Muscle of back (tissue), 11 donors: ENCODE measurements around the gene CCNDBP1. TPM values are rescaled to one million over a fixed set of nuclear protein-coding genes. Genes with fewer than 3 reads are reported as not detected.
"Not testable (repeated sequence)": the region's sequence is repeated elsewhere in the genome, so short reads cannot be mapped to it uniquely, and the experiment has no call there.

ENCODE experiments used
- DNase-seq, 3 donors: peaks; one replicate each; pipeline versions ENCODE4 v3.0.0 to v3.0.0-alpha.2; 2013
- polyA plus RNA-seq, 10 donors: library from polyadenylated mRNA; unstranded; fragments of 120-200 nt; gene quantifications; one replicate each; pipeline ENCODE4 v1.2.1, GENCODE V29; 2013; ENCODE audit not compliant: insufficient read length in 10 of 10

The CCNDBP1 gene
- polyA plus RNA-seq, 10 donors = 36.2 to 46.0 (median 41.0) TPM

DNA sequence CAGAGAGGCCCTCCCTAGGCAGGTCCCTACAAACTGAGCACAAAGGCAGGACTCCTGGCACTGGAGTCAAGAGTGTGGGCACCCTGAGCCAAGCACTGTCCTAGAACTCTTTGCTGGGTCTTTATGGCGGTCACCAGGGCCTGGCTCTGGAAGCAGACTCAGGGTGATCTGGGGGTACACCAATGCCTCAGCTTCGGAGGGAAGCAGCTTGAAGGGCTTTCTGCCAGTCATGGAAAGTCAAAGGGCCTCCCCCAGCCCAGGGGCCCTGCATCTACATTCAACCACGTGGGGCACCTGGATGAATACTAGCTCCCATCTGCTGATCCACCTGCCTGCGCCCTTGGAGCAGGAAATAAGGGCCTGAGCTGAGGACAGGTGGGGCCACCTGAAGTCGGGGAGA lies 28.3 kb downstream of the CCNDBP1 start:
- DNase-seq = no peak

DNA sequence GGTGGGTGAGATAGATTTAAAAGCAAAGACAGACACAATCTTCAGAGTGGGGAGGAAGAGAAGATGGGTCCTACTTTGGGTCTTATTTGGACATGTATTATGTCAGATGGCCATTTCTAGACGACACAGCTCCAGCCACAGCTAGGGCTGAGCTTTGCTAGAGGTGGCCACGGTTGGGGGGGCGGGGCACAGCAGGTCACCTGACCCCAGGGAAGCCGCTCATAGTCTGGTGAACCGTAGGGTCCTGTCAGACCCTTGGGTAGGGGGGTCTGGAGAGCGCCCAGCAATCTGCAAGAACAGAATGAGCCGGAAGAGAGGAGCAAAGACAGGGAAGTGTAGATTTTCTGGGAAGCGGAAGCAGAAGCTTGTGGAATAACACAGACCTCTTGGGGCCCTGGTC lies 29.0 kb downstream of the CCNDBP1 start:
- no peak for DNase-seq

DNA sequence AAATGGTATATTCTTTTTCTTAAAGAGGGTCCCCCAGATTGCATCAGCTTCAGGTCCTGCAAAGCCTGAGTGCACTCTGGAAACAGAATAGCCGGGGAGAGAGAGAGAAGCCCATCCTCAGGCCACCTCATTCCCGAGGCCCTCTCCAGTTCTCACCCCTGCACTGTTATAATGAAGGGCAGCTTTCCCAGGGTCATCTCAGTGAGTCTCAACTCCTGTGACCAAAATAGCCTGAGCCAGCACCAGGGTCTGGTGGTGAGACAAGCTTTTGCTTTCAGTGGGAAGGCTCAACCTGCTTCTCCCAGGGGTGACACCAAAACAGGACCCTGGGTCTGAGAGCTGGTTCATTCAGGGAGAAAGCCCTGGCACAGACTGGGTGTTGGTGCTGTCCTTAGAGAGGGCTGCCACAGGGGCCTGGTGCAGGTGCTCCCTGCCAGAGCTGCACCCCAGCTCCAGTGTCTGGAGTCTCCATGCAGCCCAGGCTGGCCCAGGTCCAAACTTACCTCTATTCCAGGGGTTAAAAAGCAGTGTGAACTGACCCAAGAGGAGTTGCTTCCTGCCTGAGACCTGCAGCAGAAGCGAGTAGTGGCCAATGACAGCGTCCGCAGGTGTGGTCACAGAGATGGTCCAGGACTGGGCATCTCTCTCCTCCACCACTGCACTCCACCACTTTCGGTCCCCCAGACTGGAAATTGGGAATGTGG lies 29.5 kb downstream of the CCNDBP1 start:
- DNase-seq = no peak

DNA sequence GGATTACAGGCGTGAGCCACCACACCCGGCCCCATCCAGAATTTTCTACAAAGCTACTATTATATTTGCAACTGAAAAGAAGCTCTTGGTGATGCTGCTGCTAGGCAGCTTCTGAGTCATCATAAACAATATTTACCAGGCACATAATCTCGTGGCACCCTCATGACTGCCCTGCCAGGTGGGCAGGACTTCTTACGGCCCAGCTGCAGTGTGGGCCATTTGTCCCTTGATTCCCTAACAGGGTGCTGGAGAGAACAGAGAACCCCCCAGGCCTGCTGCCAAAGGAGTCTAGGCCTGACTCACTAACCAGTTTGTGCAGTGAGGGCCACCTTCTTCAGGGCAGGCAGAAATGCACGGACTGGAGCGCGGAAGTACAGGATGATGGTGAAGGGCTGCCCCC lies 30.8 kb downstream of the CCNDBP1 start:
- DNase-seq = no peak

DNA sequence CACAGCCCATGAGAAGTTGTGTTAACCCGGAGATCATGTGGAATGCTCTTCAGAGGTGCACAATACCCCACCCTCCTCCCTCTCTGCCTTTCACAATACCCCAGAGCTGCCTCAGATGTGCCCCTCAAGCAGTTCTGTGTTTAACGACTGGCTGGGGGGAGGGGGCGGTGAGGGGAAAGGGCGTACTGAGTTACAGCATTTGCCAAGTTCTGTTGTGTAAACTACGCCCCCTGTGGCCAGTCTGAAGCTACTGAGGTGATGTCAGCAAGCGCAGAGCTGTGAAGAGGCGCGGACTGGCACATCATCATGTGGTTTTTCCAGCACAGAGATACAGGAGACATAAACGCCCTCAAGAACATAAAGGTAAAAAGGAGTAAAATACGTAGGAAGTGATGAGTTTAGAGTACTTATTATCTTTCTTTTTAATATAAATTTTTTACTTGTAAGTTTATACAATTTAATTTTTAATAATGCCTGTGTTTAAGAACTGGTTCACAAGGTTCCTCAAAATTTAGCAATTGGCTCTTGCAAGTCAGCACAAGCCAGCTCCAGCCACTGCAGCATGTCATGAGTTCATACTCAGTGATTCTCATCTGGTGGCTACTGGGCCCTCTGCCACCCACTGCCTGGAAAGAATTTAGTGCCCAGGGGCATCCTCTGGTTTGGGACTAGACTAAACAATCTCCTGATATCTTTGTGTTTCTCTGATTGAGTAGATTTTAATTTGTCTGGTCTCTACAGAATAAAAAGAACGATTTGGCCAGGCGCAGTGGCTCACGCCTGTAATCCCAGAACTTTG lies 33.9 kb downstream of the CCNDBP1 start:
- no peak for DNase-seq

DNA sequence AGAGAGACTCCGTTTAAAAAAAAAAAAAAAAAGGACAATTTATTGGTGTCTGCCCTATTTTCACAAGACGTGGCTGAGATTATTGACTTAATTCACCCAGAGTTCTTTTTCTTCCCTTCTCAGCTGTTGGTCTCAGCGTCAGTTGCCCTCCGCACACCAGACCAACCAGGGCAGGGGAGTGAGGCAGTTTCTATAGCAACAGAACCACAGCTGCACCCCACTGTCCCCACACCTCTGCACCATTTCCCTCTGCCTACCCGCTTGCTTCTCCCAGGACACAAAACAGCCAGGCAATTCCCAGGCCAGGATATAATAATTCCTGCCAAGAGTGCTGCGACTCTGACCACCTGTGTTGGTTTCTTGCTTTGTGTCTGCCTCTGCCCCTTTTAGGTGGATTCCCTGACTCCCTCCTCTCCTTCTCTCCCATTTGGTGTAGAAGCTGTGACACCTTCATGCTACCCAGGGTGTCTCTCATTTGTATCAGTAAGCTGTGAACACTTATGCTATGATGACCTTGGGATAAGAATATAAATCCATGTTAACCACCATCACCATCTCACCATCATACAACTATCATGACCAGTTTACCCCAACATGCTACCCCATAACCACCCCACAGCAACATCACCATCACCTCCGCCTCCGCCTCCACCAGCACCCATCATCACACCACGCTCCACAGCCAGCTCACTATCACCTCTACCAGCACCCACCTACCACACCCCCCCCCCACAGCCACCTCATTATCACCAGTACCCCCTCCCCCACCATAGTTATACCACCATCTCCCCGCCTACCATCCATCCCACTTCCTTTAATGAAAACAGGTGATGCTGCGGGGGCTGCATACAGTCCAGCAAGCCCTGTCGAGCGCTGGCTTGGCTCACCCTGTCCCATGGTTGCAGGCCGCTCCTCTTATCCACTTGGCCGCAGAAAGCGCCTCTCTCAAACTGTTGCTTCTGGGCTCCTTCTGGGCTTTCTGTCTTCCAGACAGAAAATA lies 35.0 kb downstream of the CCNDBP1 start:
- no peak for DNase-seq

DNA sequence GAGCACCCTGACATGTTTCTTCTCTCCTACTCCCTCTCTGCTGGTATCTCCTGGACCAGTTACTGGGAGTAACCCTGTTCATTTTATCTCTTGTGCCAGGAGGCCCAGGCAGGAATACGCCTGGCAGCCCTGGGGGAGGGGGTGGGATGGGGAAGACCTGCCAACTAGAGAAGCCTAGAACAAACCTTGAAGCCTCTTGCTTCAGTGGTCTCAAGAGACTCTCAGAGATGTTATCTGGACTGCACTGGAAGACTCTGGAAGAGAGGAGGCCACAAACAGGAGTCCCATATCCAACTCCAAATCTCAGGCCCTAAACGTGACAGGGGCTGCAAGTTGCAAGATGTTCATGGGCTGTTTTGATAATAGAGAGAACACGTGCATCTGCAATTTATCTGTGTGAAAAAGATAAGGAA lies 35.8 kb downstream of the CCNDBP1 start, which contains the start of gene EPB42:
TSS of gene EPB42 (minus strand) at position 28 of the 413 bp plus-strand sequence. CDS start 193 bp downstream, outside the sequence.
- DNase-seq = no peak

DNA sequence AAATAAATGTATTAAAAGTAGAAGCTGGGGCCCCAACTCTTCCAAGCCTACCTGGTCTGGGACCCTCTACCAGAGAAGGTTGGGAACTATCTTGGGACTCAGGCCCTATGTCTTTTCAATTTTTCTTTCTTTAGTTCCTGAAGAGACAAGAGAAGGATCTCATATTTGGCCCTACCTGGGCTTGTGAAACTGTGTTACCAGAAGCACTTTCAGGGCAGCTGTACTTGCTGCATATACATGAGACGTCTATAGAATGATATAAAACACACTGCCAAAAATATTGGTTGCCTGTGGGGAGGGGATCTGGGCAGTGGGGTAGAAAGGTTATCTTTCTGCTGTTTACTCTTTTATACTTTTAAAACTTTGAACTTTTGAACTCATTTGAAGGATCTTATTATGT lies 36.2 kb downstream of the CCNDBP1 start:
- no peak for DNase-seq

DNA sequence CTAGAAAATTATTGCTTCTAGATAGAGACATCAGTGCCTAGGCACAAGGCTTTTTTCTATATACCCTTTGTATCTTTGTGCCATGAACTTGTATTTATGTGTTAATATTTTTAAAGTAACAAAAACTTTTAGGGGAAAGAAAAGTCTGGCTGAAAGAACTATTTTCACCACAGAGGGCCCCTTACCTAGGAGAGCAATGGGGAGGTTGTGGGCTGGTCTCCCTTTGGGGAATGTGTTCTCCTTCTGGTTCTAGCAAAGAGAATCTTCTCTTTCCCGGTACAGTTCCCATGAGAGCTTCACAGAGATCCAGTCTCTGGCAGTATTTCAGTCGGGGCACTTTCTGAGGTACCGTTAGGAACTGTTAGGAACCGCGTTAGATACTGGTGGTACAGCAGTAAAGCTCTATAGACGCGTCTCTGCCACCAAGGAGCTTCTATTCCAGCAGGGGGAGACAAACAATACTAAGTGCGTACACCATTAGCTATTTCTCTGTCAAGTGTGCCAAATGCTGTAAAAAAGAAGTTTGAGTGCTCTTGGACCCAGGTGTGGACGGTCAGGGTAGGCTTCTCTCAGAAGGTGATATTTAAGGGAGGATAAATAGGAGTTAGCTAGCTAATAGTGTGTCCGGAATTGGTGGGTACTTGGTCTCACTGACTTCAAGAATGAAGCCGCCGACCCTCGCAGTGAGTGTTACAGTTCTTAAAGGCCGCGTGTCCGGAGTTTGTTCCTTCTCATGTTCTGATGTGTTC lies 40.2 kb downstream of the CCNDBP1 start:
- peak; percentile 45 to 80 (median 70) for DNase-seq

DNA sequence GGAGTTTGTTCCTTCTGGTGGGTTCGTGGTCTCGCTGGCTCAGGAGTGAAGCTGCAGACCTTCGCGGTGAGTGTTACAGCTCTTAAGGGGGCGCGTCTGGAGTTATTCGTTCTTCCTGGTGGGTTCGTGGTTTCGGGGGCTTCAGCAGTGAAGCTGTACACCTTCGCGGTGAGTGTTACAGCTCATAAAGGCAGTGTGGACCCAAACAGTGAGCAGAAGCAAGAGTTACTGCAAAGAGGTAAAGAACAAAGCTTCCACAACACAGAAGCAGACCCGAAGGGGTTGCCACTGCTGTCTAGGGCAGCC lies 40.7 kb downstream of the CCNDBP1 start:
- not testable (repeated sequence) for DNase-seq

DNA sequence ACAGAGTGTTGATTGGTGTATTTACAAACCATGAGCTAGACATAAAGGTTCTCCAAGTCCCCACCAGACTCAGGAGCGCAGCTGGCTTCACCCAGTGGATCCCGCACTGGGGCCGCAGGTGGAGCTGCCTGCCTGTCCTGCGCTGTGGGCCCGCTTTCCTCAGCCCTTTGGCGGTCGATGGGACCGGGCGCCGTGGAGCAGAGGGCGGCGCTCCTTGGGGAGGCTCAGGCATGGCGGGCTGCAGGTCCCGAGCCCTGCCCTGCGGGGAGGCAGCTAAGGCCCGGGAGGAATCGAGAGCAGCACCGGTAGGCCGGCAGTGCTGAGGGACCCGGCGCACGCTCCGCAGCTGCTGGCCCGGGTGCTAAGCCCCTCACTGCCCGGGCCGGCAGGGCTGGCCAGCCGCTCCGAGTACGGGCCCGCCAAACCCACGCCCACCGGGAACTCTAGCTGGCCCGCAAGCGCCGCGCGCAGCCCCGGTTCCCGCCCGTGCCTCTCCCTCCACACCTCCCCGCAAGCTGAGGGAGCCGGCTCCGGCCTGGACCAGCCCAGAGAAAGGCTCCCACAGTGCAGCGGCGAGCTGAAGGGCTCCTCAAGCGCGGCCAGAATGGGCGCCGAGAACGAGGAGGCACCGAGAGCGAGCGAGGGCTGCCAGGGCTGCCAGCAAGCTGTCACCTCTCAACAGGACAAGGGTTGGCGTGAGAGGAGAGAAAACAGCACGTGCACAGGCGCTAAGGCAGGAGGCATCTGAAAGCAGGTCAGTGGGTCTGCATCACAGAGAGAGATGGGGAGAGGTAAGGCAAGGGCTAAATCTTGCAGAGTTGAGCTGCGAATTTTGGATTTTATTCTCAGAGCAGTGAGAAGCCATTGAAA lies 41.5 kb downstream of the CCNDBP1 start:
- no peak for DNase-seq

DNA sequence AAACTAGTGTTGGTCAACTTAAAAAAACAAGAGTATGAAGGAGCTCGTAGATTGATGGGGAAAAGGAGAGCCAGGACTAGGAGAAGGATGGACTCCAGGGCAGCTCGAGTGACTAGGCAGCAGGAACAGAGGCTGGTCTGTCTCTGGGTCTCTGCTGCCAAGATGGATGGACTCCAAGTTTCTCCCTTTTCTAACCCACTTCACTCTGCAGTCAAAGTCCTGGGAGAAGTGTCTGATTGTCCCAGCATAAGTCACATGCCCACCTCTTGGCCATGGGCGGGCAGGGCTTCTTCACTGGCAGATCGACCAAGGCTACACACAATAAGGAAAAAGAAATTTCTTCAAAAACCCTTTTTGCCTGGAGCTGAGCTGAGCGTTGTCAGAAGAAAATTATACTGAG lies 44.8 kb downstream of the CCNDBP1 start:
- DNase-seq = no peak

DNA sequence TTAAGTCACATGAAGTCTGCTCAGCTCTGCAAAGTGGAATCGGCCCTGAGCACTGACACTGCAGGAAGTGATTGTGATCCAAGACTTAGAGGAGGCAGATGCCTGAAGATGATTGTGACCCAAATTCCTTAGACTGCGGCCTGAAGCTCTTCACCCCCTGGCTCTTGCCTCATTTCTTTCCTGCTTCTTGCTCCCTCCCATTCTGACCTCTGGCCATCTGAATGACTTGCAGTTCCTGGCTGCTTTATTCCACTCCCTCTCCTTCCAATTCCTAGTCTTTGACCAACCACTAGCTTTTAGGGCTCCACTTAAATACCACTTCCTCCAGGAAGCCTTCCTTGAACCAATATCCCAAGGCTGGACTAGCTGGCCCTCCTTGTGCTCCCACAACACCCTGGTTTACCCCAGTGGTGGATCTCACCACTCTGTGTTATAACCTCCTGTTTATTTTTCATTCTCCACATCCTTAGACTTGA lies 45.5 kb downstream of the CCNDBP1 start:
- DNase-seq = no peak

DNA sequence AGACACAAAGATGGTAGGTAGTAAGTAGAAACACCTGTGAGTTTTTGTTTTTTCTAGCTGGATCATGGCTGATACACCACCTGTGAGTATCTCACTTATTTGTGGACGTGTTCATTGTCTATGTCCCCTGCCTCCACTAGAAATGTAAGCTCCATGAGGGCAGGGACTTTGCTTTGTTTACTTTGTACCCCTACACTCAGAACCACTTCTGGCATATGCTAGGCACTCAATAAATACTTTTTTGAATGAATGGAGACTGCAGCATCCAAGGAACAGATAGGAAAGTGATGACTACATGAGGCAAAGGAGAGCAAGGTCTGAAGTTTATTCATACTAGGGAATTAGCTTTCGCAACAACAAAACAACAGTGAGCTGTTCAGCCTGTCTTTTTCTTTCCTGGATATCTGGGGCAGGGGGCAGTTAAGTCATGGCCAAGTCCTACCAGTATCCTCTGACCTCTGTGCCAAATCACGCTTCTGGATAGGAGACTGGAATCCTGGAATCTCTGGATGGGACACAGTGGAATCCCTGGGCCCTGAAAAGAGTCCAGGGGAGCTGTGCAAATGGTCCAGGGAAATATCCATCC lies 47.2 kb downstream of the CCNDBP1 start:
- DNase-seq = no peak

DNA sequence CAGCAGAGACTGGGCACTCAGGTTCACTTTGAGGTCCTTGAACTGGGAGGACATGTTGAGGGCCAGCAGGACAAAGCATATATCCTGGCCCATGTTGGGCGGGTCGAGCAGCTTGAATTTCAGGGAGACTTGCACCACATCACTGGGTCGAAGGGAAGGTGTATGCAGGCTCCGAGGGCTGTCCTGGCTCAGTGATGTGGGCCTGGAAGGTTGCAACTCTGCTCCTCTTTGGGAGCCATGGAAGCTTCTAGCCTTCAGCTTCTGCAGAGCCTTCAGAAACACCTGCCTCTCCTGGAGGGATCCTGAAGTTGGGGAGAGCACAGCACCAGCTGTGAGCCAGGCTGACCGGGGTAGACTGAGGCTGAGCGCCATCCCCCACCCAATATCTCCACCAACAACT lies 50.3 kb downstream of the CCNDBP1 start:
- DNase-seq = no peak

DNA sequence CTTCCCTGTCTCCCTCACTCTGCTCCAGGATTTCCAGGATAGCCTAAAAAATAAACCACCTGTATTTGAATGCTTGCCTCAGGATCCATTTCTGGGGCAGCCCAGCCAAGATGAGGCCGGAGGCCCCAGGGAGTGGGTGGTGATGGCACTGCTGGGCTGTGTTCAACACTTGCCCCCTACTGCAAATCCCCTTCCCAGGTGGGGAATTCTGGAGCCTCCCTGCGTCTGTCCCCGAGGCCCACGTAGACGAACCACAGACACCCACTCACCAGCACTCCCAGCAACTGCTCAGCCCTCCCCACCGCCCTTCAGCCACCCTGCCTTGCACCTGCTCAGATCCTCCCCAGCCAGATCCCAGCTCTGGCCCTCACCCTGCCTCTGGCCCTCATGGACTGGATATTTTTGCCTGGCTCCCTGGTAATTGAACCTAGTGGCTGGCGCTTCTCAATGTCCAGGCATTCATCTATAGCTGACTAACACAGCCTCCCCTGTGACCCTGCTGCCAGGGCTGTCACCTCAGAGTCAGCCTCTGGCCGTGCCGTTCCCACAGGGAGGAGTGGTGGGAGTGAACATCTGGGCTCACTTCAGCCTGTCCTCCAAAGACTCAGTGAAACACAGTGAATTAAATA lies 52.8 kb downstream of the CCNDBP1 start:
- DNase-seq = peak in 1 of 3 donors; percentile 34

DNA sequence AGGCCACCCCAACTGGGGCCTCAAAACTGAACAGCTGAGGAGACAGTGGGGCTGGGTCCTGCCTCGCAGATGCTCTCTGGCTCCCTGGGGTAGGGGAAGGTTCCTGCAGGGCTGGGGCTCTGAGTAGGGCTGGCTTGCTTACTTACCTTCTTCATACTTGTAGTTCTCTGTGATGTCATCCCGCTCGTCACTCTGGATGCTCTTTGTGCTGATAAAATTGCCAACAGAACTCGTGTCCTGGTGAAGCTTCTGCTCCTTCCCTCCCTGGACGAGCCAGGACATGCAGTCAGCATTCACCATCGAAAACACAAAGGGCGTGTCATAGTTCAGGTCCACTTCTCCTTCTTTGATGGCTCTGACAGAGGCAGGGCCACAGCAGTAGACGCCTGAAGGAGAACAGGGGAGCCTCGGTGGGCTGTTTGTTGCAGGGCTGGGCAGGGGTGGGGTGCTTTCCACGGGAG lies 53.5 kb downstream of the CCNDBP1 start:
- DNase-seq = peak in 1 of 3 donors; percentile 62

DNA sequence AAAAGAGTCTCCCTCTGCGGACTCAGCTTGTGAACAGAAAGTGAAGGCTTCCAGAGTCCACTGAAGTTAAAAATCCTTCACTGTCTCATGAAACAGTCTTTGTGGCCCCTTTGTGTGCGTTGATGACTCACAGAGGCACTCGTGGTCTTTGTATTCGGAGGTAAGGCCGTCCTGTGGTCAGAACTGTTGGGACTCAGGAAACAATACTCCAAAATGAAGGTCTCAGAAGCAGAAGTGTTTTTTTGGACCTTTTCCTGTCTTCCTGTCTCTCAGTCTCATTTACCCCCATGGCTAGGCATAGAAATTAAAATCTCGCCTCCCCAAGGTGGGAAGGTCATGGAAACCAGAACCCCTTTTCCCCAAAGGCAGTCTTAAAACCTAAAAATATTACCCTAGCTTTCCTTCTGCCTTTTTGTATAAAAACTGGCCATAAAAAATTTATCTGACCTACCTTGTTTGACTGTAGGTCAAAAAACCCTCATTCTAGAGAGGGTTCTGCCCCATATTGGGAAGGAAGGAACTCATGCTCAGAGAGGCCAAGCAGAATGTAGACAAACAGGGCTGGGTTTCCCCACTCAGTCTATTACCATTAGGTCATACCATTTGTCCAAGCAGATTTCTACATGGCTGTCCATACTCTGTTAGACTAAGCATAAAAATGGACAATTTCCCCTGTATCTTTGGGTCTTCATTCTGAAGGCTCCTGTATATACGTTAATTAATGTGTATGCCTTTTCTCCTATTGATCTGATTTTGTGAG lies 54.7 kb downstream of the CCNDBP1 start:
- DNase-seq = no peak
